ENCODE data around the gene DENND2D. TPM values are rescaled to one million over a fixed set of nuclear protein-coding genes. Genes with fewer than 3 reads are reported as not detected.

DENND2D gene
- total and polyA plus RNA-seq, 11 donors: 0.96 to 23.9 (median 1.3) TPM

DNA sequence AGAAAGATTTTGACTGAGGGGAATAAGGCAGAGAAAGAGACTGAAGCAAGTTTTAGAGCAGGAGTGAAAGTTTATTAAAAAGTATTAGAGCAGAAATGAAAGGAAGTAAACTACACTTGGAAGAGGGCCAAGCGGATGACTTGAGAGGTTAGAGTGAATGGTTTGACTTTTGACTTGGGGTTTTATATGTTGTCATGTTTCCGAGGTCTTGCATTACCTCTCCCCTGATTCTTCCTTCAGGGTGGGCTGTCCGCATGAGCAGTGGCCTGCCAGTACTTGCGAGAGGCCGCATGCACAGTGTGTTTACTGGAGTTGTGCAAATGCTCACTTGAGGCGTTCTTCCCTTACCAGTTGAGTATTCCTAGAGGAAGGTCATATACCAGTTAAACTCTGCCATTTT lies 13.0 kb upstream of the DENND2D start:
- Histone ChIP-seq H3K27ac (peak overlapping the region in 1 of 12 donors; percentile 25), H3K9me3 (no peaks in the 10 kb centered on the region), H3K27me3 (peaks cover 0 to 7% (median 0%) of the 10 kb centered on the region in 9 donors), H3K4me1 (peaks cover 0 to 59% (median 0%) of the 10 kb centered on the region in 12 donors), H3K36me3 (no peaks in the 10 kb centered on the region), H3K4me3 (no peak overlapping the region)
- ATAC-seq (no peak), DNase-seq (no peak)
- TF ChIP-seq, protein P1, sequence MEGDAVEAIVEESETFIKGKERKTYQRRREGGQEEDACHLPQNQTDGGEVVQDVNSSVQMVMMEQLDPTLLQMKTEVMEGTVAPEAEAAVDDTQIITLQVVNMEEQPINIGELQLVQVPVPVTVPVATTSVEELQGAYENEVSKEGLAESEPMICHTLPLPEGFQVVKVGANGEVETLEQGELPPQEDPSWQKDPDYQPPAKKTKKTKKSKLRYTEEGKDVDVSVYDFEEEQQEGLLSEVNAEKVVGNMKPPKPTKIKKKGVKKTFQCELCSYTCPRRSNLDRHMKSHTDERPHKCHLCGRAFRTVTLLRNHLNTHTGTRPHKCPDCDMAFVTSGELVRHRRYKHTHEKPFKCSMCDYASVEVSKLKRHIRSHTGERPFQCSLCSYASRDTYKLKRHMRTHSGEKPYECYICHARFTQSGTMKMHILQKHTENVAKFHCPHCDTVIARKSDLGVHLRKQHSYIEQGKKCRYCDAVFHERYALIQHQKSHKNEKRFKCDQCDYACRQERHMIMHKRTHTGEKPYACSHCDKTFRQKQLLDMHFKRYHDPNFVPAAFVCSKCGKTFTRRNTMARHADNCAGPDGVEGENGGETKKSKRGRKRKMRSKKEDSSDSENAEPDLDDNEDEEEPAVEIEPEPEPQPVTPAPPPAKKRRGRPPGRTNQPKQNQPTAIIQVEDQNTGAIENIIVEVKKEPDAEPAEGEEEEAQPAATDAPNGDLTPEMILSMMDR (IDR thresholded peaks at IDR 0.05): no peak
- TF ChIP-seq POLR2A (IDR thresholded peaks at IDR 0.05): no peak
- intact Hi-C loops (cut with DNase I): no loop called here
- 84 to 92% (median 88%) methylated on average over 6 of the region's 6 CpGs for WGBS, 4 donors

DNA sequence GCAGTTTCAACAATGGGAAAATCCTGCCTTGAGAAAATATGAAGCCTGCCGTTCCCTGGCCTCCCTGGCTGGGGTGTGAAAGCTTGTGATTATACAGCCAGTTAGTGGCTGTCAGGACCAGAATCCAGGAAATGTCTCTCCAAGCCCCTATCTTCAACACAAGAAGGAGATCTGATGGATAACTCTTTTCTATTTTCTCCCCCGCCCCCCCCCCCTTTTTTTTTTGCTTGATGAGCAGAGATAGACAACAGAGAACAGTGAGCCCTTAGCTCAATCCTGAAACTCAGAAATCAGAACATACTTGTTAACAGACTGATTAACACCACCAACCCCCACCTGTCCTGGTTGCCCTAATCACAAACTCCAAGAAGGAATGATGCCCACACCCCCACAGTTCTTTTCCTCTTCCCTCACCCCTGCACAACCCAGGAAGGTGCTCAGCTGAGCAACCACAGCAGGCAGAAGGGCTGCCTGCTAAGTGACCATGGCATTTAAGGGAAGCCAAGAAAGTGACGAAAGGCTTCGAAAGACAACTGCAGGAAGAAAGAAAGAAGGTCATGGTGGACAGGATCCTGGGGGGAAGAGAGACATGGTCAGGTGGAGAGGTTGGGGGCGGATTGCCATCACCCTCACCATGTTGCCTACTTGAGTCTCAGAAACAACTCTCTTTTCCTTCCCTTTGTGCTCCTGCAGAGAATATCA lies 12.3 kb upstream of the DENND2D start:
- Histone ChIP-seq H3K4me3 (no peak overlapping the region), H3K27me3 (peaks cover 0 to 7% (median 0%) of the 10 kb centered on the region in 9 donors), H3K9me3 (no peaks in the 10 kb centered on the region), H3K4me1 (peaks cover 0 to 55% (median 0%) of the 10 kb centered on the region in 12 donors), H3K27ac (peak overlapping the region in 1 of 12 donors; percentile 25), H3K36me3 (no peaks in the 10 kb centered on the region)
- DNase-seq (no peak), ATAC-seq (no peak)
- TF ChIP-seq, protein P1 (IDR thresholded peaks at IDR 0.05): no peak
- no peak for TF ChIP-seq POLR2A (IDR thresholded peaks at IDR 0.05)
- WGBS, 4 donors: 75 to 86% (median 82%) methylated on average over 5 of the region's 5 CpGs
- intact Hi-C loops (cut with DNase I): no loop called here

DNA sequence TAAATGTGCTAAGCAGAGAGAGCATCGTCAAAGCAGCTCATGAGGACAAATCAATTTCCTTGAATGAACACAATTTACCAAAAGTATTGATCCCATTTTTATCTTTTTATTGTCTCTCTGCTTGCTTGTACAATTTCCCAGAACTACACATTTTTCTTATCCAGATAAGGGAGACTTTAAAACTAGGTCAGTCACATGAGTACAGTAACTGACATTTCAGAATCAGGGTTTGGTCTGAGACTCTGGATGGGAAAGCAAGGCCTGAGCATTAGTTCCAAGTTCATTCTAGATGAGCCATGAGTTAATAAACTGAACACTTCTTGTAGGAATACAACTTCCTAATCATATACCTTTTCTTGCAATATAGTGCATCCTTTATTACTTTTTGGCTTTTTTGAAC lies 11.5 kb upstream of the DENND2D start:
- H3K4me3 ChIP-seq: no peak overlapping the region
- TF ChIP-seq POLR2A (IDR thresholded peaks at IDR 0.05): no peak
- TF ChIP-seq, protein P1 (IDR thresholded peaks at IDR 0.05): no peak
- peaks cover 0 to 7% (median 0%) of the 10 kb centered on the region in 9 donors for H3K27me3 ChIP-seq
- no peak overlapping the region for H3K27ac ChIP-seq
- no peaks in the 10 kb centered on the region for H3K36me3 ChIP-seq
- ATAC-seq: no peak
- 92 to 97% (median 94%) methylated on average over 1 of the region's 1 CpG for WGBS, 4 donors
- intact Hi-C loops (cut with DNase I): no loop called here
- H3K4me1 ChIP-seq: peaks cover 0 to 46% (median 0%) of the 10 kb centered on the region in 12 donors
- no peaks in the 10 kb centered on the region for H3K9me3 ChIP-seq
- DNase-seq: no peak

DNA sequence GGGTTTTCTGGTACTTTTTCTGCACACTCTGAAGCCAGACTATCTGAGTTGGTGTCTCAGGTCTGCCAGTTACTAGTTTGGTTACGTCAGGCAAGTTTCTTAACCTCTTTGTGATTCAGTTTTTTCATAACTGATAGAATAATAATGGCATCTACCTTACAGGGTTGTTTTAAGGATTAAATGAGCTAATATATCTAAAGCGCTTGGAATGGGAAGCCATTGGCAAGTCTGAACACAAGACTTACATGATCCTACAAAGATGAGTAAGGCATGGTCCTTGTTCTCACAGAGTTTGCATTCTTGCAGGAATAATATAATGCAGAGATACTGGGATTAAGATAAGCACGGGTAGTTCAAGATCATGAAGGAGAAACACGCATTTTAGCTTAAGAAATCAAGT lies 9.2 kb upstream of the DENND2D start:
- ATAC-seq (no peak), DNase-seq (no peak)
- 69 to 90% (median 88%) methylated on average over 4 of the region's 4 CpGs for WGBS, 4 donors
- no peaks in the 10 kb centered on the region for H3K36me3 ChIP-seq
- TF ChIP-seq POLR2A (IDR thresholded peaks at IDR 0.05): no peak
- TF ChIP-seq, protein P1 (IDR thresholded peaks at IDR 0.05): no peak
- no peaks in the 10 kb centered on the region for H3K9me3 ChIP-seq
- peaks cover 0 to 43% (median under 1%) of the 10 kb centered on the region in 12 donors for H3K4me1 ChIP-seq
- H3K27ac ChIP-seq: no peak overlapping the region
- H3K4me3 ChIP-seq: no peak overlapping the region
- peaks cover 0 to 9% (median 0%) of the 10 kb centered on the region in 9 donors for H3K27me3 ChIP-seq
- intact Hi-C loops (cut with DNase I): no loop called here
